PC-3 (cell line): ENCODE measurements around the gene SERPINB12.

ENCODE experiments used
- CTCF ChIP-seq: fragments of 300-600 bp; sonication (generic); conservative IDR thresholded peaks from 2 replicates; pipeline ENCODE4 v1.5.1; 2017; ENCODE audit warnings: antibody characterized with exemption, low read depth, mild to moderate bottlenecking, low read length
- EZH2 ChIP-seq: fragments of 300-600 bp; sonication (generic); IDR thresholded peaks from one replicate; pipeline ENCODE4 v1.6.1; 2017; ENCODE audit warnings: antibody characterized with exemption, mild to moderate bottlenecking, low read length; ENCODE audit not compliant: unreplicated experiment
- EZH2phosphoT487 ChIP-seq: fragments of 300-600 bp; sonication (generic); IDR thresholded peaks from 2 replicates; pipeline ENCODE4 v1.6.1; 2018; ENCODE audit warnings: mild to moderate bottlenecking, antibody characterized with exemption, low read length, borderline replicate concordance

- TF ChIP-seq CTCF (no peak), EZH2 (no peak), EZH2phosphoT487 (no peak)
These were observed 61.6 kb downstream of the SERPINB12 start for GRCh38 chr18:63603772-63604171.
